ENCODE results near the gene IL4I1.

The IL4I1 gene

GRCh38 chr19:49855277-49855675, 41.4 kb downstream of the IL4I1 start:
- Mint-ChIP-seq H3K27me3 (ENCODE audit: low read depth) (no peaks in the 10 kb centered on the region), H3K4me1 (peaks cover 20% of the 10 kb centered on the region), H3K27ac (peak overlapping the region in 1 of 3 experiments; percentile 22), H3K4me3 (no peak overlapping the region), H3K9me3 (peaks cover under 1% of the 10 kb centered on the region), H3K36me3 (ENCODE audit: low read depth) (peaks cover 21% of the 10 kb centered on the region)
- TF ChIP-seq CTCF (IDR thresholded peaks at IDR 0.05; ENCODE audit: unreplicated experiment in 3 of 3): no peak

- no peak for TF ChIP-seq CTCF (IDR thresholded peaks at IDR 0.05; ENCODE audit: unreplicated experiment in 3 of 3)
These were observed 42.1 kb downstream of the IL4I1 start for GRCh38 chr19:49854378-49855263.

GRCh38 chr19:49853852-49854377, 42.8 kb downstream of the IL4I1 start:
- H3K27ac Mint-ChIP-seq: peak overlapping the region in 2 of 3 experiments; percentile 31 to 83
- no peaks in the 10 kb centered on the region for H3K27me3 Mint-ChIP-seq (ENCODE audit: low read depth)
- H3K9me3 Mint-ChIP-seq: peaks cover 11% of the 10 kb centered on the region
- H3K36me3 Mint-ChIP-seq (ENCODE audit: low read depth): peaks cover 32% of the 10 kb centered on the region
- peak overlapping the region; percentile 79 to 86 (median 85) for H3K4me3 Mint-ChIP-seq
- peaks cover 23% of the 10 kb centered on the region for H3K4me1 Mint-ChIP-seq
- TF ChIP-seq CTCF (IDR thresholded peaks at IDR 0.05; ENCODE audit: unreplicated experiment in 3 of 3): no peak

More at GRCh38 chr19:49854378-49855263, 42.1 kb downstream of the IL4I1 start:
- H3K4me3 Mint-ChIP-seq: no peak overlapping the region
- peaks cover 23% of the 10 kb centered on the region for H3K4me1 Mint-ChIP-seq
- no peak overlapping the region for H3K27ac Mint-ChIP-seq
- peaks cover 7% of the 10 kb centered on the region for H3K9me3 Mint-ChIP-seq
- no peaks in the 10 kb centered on the region for H3K27me3 Mint-ChIP-seq (ENCODE audit: low read depth)
- peaks cover 28% of the 10 kb centered on the region for H3K36me3 Mint-ChIP-seq (ENCODE audit: low read depth)

GRCh38 chr19:49852631-49853126, 44.0 kb downstream of the IL4I1 start:
- peaks cover 23% of the 10 kb centered on the region for H3K4me1 Mint-ChIP-seq
- H3K4me3 Mint-ChIP-seq: peak overlapping the region; percentile 85 to 97 (median 94)
- no peaks in the 10 kb centered on the region for H3K27me3 Mint-ChIP-seq (ENCODE audit: low read depth)
- TF ChIP-seq CTCF (IDR thresholded peaks at IDR 0.05; ENCODE audit: unreplicated experiment in 3 of 3): no peak
- H3K27ac Mint-ChIP-seq: peak overlapping the region; percentile 83 to 93 (median 88)
- peaks cover 13% of the 10 kb centered on the region for H3K9me3 Mint-ChIP-seq
- peaks cover 39% of the 10 kb centered on the region for H3K36me3 Mint-ChIP-seq (ENCODE audit: low read depth)

- Mint-ChIP-seq H3K4me1 (peaks cover 23% of the 10 kb centered on the region), H3K27me3 (ENCODE audit: low read depth) (no peaks in the 10 kb centered on the region), H3K36me3 (ENCODE audit: low read depth) (peaks cover 40% of the 10 kb centered on the region), H3K4me3 (peak overlapping the region; percentile 85 to 97 (median 94)), H3K9me3 (peaks cover 15% of the 10 kb centered on the region), H3K27ac (peak overlapping the region; percentile 83 to 93 (median 88))
- no peak for TF ChIP-seq CTCF (IDR thresholded peaks at IDR 0.05; ENCODE audit: unreplicated experiment in 3 of 3)
These were observed 45.0 kb downstream of the IL4I1 start for GRCh38 chr19:49851456-49852259.
